GM12873 (cell line): ENCODE data around the gene KLHDC7B.

Experiments used
- CTCF ChIP-seq: IDR thresholded peaks from 2 replicates; pipeline ENCODE4 v1.5.1; 2012; ENCODE audit warnings: low read depth, mild to moderate bottlenecking, moderate library complexity, low read length, control low read depth; ENCODE audit not compliant: insufficient read depth; ENCODE audit errors: missing control alignments

KLHDC7B gene

GRCh38 chr22:50576070-50576469 is 30.4 kb downstream of the KLHDC7B start:
- no peak for TF ChIP-seq CTCF

GRCh38 chr22:50576806-50577696 is 31.4 kb downstream of the KLHDC7B start:
- no peak for TF ChIP-seq CTCF

GRCh38 chr22:50577697-50577986 is 31.9 kb downstream of the KLHDC7B start:
- TF ChIP-seq CTCF = no peak

- TF ChIP-seq CTCF = no peak
Observed at GRCh38 chr22:50577987-50578775, 32.5 kb downstream of the KLHDC7B start, which contains the start of gene CPT1B. Gene CPT1B, minus strand, starts transcription at chr22:50578427. Its CDS starts 512 bp downstream, at chr22:50577915.

- no peak for TF ChIP-seq CTCF
Observed at GRCh38 chr22:50578776-50579310, 33.1 kb downstream of the KLHDC7B start.

- TF ChIP-seq CTCF = no peak
Observed at GRCh38 chr22:50579752-50580151, 34.1 kb downstream of the KLHDC7B start.
